ENCODE results near the gene GAMT. TPM values are rescaled to one million over a fixed set of nuclear protein-coding genes. Genes with fewer than 3 reads are reported as not detected.

The GAMT gene
- total RNA-seq, 2 donors from 2014 or later: 4.9 to 11.2 TPM

DNA sequence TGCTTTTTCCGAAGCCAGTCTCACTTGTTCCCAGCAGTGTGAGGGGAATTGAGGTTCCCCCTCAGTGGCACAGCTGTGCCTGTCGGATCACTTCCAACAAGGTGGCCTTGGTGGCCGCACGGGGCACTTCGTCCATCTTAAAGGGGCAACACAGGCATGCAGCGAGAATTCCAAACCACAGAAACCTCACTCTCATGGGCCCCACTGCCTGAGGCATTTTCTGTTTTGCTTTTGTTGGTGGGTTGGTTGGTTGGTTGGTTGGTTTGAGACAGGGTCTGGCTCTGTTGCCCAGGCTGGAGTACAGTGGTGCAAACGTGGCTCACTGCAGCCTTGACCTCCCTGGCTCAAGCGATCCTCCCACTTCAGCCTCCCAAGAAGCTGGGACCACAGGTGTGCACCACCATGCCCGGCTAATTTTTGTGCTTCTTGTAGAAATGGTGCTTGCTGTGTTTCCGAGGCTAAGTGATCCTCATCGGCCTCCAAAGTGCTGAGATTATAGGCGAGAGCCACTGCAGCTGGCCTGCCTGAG, 21.3 kb downstream of the GAMT start:
- no peaks in the 10 kb centered on the region for H3K27me3 Mint-ChIP-seq
- no peak for ATAC-seq (replicated peaks)
- H3K4me3 Mint-ChIP-seq: no peak overlapping the region
- H3K4me1 Mint-ChIP-seq: peaks cover 14% of the 10 kb centered on the region
- peaks cover 19% of the 10 kb centered on the region for H3K36me3 Mint-ChIP-seq (ENCODE audit: low read depth)
- H3K27ac Mint-ChIP-seq: no peak overlapping the region
- H3K9me3 Mint-ChIP-seq: peaks cover 3% of the 10 kb centered on the region

DNA sequence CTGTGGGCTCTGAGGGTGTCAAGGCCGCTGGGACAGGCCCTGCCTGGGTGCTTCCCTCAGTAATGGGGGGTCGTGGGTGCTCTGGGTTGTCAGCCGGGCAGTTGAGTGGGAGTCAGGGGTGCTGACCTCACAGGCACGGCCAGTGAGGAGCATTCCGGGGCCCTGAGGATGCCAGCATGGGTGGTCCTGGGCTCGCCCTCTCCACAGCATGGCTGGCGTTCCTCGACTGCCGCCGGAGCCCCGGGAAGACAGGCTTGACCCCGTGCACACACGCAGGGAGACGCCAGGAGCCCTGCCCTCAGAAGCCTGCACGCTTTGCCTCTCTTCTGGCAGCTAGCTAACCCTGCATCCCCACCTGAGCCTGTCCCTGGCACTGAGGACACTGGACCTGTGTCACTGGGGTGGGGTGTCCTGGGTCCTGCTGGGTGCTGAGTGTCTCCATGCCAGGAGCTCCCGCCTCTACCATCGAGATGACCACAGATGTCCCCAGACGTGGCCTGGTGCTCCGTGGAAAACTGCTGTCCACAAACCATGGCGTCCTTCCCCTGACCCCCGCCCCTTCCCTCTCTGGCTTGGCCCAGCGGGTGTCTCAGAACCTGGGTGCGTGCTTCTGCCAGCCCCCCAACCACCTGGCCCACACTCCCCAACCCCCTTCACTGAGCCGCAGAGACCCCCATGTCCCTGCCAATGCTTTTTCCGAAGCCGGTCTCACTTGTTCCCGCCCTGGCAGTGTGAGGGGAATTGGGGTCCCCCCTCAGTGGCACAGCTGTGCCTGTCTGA, 22.0 kb downstream of the GAMT start:
- no peak for ATAC-seq (replicated peaks)
- peaks cover 22% of the 10 kb centered on the region for H3K36me3 Mint-ChIP-seq (ENCODE audit: low read depth)
- H3K4me1 Mint-ChIP-seq: peaks cover 11% of the 10 kb centered on the region
- no peak overlapping the region for H3K27ac Mint-ChIP-seq
- peaks cover 3% of the 10 kb centered on the region for H3K9me3 Mint-ChIP-seq
- H3K4me3 Mint-ChIP-seq: no peak overlapping the region
- H3K27me3 Mint-ChIP-seq: no peaks in the 10 kb centered on the region

GRCh38 chr19:1377965-1378785, 23.2 kb downstream of the GAMT start:
- no peak for ATAC-seq (replicated peaks)
- peaks cover 22% of the 10 kb centered on the region for H3K36me3 Mint-ChIP-seq (ENCODE audit: low read depth)
- no peaks in the 10 kb centered on the region for H3K27me3 Mint-ChIP-seq
- H3K27ac Mint-ChIP-seq: no peak overlapping the region
- H3K4me1 Mint-ChIP-seq: peaks cover 5% of the 10 kb centered on the region
- H3K4me3 Mint-ChIP-seq: no peak overlapping the region
- H3K9me3 Mint-ChIP-seq: peaks cover under 1% of the 10 kb centered on the region

- Mint-ChIP-seq H3K27ac (no peak overlapping the region), H3K4me3 (no peak overlapping the region), H3K27me3 (no peaks in the 10 kb centered on the region), H3K9me3 (no peaks in the 10 kb centered on the region), H3K4me1 (no peaks in the 10 kb centered on the region), H3K36me3 (ENCODE audit: low read depth) (peaks cover 23% of the 10 kb centered on the region)
- ATAC-seq (replicated peaks): no peak
Measured at GRCh38 chr19:1377176-1377964, 24.0 kb downstream of the GAMT start.

DNA sequence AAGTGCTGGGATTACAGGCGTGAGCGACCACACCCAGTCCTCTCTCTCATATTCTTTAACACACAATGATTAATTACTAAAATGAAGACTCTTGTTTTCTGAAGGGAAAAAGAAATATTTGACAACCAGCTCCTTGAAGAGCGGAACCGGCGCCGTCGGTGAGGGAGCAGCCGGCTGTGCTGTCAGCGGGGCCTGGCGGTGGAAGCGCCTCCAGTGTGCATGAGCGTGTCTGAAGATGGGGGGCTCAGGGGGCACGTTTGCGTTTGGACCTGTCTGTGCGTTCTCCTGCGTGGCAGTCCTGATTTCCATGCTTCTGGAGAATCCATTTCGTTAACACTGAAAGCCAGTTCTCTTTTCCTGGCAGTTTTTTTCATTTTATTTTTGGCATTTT, 24.9 kb downstream of the GAMT start:
- Mint-ChIP-seq H3K27ac (no peak overlapping the region), H3K27me3 (no peaks in the 10 kb centered on the region), H3K4me3 (no peak overlapping the region), H3K9me3 (no peaks in the 10 kb centered on the region), H3K36me3 (ENCODE audit: low read depth) (peaks cover 32% of the 10 kb centered on the region), H3K4me1 (no peaks in the 10 kb centered on the region)
- ATAC-seq (replicated peaks): no peak

- Mint-ChIP-seq H3K4me3 (no peak overlapping the region), H3K27me3 (no peaks in the 10 kb centered on the region), H3K27ac (peak overlapping the region; percentile 29), H3K4me1 (no peaks in the 10 kb centered on the region), H3K9me3 (no peaks in the 10 kb centered on the region), H3K36me3 (ENCODE audit: low read depth) (peaks cover 39% of the 10 kb centered on the region)
- no peak for ATAC-seq (replicated peaks)
Measured at GRCh38 chr19:1374250-1374577, 27.1 kb downstream of the GAMT start.

GRCh38 chr19:1373534-1374249, 27.6 kb downstream of the GAMT start:
- H3K27ac Mint-ChIP-seq: no peak overlapping the region
- H3K27me3 Mint-ChIP-seq: no peaks in the 10 kb centered on the region
- no peaks in the 10 kb centered on the region for H3K4me1 Mint-ChIP-seq
- no peaks in the 10 kb centered on the region for H3K9me3 Mint-ChIP-seq
- no peak for ATAC-seq (replicated peaks)
- no peak overlapping the region for H3K4me3 Mint-ChIP-seq
- peaks cover 39% of the 10 kb centered on the region for H3K36me3 Mint-ChIP-seq (ENCODE audit: low read depth)

- Mint-ChIP-seq H3K36me3 (ENCODE audit: low read depth) (peaks cover 39% of the 10 kb centered on the region), H3K27ac (no peak overlapping the region), H3K4me1 (no peaks in the 10 kb centered on the region), H3K9me3 (no peaks in the 10 kb centered on the region), H3K4me3 (no peak overlapping the region), H3K27me3 (no peaks in the 10 kb centered on the region)
- ATAC-seq (replicated peaks): no peak
Measured at GRCh38 chr19:1373042-1373533, 28.3 kb downstream of the GAMT start.

DNA sequence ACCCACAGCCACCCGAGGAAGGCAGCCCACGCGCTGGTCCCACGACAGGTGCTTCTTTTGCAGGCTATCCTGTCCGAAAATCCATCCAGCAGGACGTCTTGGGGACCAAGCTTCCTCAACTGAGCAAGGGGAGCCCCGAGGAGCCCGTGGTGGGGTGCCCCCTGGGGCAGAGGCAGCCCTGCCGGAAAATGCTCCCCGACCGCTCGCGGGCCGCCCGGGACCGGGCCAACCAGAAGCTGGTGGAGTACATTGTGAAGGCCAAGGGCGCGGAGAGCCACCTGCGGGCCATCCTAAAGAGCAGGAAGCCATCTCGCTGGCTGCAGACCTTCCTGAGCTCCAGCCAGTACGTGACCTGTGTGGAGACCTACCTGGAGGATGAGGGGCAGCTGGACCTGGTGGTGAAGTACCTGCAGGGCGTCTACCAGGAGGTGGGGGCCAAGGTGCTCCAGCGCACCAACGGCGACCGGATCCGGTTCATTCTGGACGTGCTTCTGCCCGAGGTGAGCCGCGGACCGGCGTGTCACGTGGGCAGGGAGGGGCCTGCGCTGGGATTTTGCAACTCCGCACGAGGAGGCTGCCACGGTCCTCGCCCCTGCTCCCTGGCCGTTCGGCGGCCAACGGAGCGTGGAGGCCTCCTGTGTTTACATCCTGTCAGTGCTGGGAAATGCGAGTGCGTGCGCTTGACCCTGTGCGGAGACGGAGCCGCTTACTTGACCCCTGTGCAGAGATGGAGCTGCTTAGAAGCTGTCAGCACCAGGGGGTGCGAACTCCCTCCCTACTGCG, 30.6 kb downstream of the GAMT start:
- peaks cover 39% of the 10 kb centered on the region for H3K36me3 Mint-ChIP-seq (ENCODE audit: low read depth)
- H3K27ac Mint-ChIP-seq: no peak overlapping the region
- H3K4me3 Mint-ChIP-seq: no peak overlapping the region
- no peak for ATAC-seq (replicated peaks)
- no peaks in the 10 kb centered on the region for H3K9me3 Mint-ChIP-seq
- no peaks in the 10 kb centered on the region for H3K27me3 Mint-ChIP-seq
- H3K4me1 Mint-ChIP-seq: no peaks in the 10 kb centered on the region

DNA sequence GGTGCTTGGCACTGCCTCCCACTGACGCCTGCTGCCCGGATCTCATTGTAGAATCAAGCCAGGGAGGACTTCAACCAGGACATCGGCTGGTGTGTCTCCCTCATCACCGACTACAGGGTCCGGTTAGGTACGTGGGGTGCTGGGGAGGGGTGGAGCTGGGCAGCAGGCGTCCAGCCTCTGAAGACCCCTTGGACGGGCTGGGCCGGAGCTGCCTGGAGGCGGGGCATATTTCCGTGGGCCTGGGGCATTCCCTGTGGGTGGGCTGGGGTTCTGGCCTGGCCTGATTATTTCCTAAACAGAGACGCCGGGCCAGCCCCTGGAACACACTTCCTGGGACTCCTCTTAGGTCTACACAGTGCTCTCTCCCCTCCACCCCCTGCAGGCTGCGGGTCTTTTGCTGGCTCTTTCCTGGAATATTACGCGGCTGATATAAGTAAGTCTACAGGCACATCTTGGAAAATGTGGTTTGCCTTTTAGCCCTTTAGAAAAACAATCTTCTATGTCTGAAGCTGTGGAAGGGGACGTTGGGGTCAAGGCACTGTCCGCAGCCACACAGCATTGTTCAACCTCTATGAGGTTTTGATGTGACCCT, 32.0 kb downstream of the GAMT start:
- Mint-ChIP-seq H3K27ac (no peak overlapping the region), H3K4me3 (no peak overlapping the region), H3K9me3 (no peaks in the 10 kb centered on the region), H3K27me3 (no peaks in the 10 kb centered on the region), H3K4me1 (no peaks in the 10 kb centered on the region), H3K36me3 (ENCODE audit: low read depth) (peaks cover 48% of the 10 kb centered on the region)
- no peak for ATAC-seq (replicated peaks)

- H3K27me3 Mint-ChIP-seq: no peaks in the 10 kb centered on the region
Measured at GRCh38 chr19:1366899-1367870, 34.2 kb downstream of the GAMT start.

GRCh38 chr19:1366296-1366695, 35.0 kb downstream of the GAMT start:
- no peak for ATAC-seq (replicated peaks)
- no peak overlapping the region for H3K27ac Mint-ChIP-seq
- H3K9me3 Mint-ChIP-seq: no peaks in the 10 kb centered on the region
- H3K36me3 Mint-ChIP-seq (ENCODE audit: low read depth): peaks cover 53% of the 10 kb centered on the region
- H3K4me1 Mint-ChIP-seq: peaks cover 5% of the 10 kb centered on the region
- no peak overlapping the region for H3K4me3 Mint-ChIP-seq
- no peaks in the 10 kb centered on the region for H3K27me3 Mint-ChIP-seq

More at GRCh38 chr19:1366899-1367870, 34.2 kb downstream of the GAMT start:
- no peak overlapping the region for H3K27ac Mint-ChIP-seq
- ATAC-seq (replicated peaks): no peak
- peaks cover 53% of the 10 kb centered on the region for H3K36me3 Mint-ChIP-seq (ENCODE audit: low read depth)
- H3K4me3 Mint-ChIP-seq: no peak overlapping the region
- H3K9me3 Mint-ChIP-seq: no peaks in the 10 kb centered on the region
- H3K4me1 Mint-ChIP-seq: peaks cover under 1% of the 10 kb centered on the region
